Peyer's patch (tissue), 4 donors: ENCODE results near the gene TLK1. TPM values are rescaled to one million over a fixed set of nuclear protein-coding genes. Genes with fewer than 3 reads are reported as not detected.
A peak's percentile ranks its signal among the peaks of the same experiment; 100 is the strongest.
"Not testable (repeated sequence)": the region's sequence is repeated elsewhere in the genome, so short reads cannot be mapped to it uniquely, and the experiment has no call there.

ENCODE experiments used
- DNase-seq, 3 donors: peaks; one replicate each; pipeline ENCODE4 v3.0.0-alpha.2; 2017 to 2019
- H3K27ac ChIP-seq, 4 donors: fragments of 200-600 bp; sonication (generic); one replicate each; pipeline ENCODE4 v1.5.1; 2016 to 2019
- H3K27me3 ChIP-seq, 2 donors: fragments of 200-600 bp; sonication (generic); one replicate each; pipeline ENCODE4 v1.5.1; 2019
- H3K36me3 ChIP-seq, 3 donors: fragments of 200-600 bp; sonication (generic); one replicate each; pipeline ENCODE4 v1.5.1; 2016 to 2019
- H3K4me1 ChIP-seq, 4 donors: fragments of 200-600 bp; sonication (generic); one replicate each; pipeline ENCODE4 v1.5.1; 2016 to 2019
- H3K4me3 ChIP-seq, 4 donors: fragments of 200-600 bp; sonication (generic); 1 replicate in 3 of 4; 2 replicates in 1 of 4; pipeline ENCODE4 v1.5.1; 2016 to 2019; ENCODE audit warnings: mild to moderate bottlenecking in 1 of 4
- H3K9me3 ChIP-seq, 4 donors: fragments of 200-600 bp; sonication (generic); one replicate each; pipeline ENCODE4 v1.5.1; 2016 to 2019; ENCODE audit warnings: mild to moderate bottlenecking in 1 of 4
- POLR2A ChIP-seq, 2 donors: fragments of 450-650 bp; IDR thresholded peaks; one replicate each; pipeline ENCODE4 v1.5.1; 2017; ENCODE audit warnings: antibody characterized with exemption in 2 of 2, mild to moderate bottlenecking in 2 of 2, moderate library complexity in 2 of 2
- total RNA-seq, 4 donors: library from RNA; depleted of rRNA; stranded (reverse); fragments of >200 nt; gene quantifications; one replicate each; pipeline ENCODE4 v1.1.0, GENCODE V29; 2016
- TF ChIP-seq, protein P1 (sequence below), 6 experiments: fragments of 450-650 bp in 4 of 6; fragments of 200-600 bp in 2 of 6; sonication (generic) in 1 of 6; IDR thresholded peaks; one replicate each; pipeline ENCODE4 v1.5.1; 2017 to 2019; ENCODE audit warnings: antibody characterized with exemption in 6 of 6, mild to moderate bottlenecking in 3 of 6, moderate library complexity in 1 of 6

Gene TLK1
- total RNA-seq, 4 donors from 2014 or later = 26.4 to 99.0 (median 45.0) TPM

DNA sequence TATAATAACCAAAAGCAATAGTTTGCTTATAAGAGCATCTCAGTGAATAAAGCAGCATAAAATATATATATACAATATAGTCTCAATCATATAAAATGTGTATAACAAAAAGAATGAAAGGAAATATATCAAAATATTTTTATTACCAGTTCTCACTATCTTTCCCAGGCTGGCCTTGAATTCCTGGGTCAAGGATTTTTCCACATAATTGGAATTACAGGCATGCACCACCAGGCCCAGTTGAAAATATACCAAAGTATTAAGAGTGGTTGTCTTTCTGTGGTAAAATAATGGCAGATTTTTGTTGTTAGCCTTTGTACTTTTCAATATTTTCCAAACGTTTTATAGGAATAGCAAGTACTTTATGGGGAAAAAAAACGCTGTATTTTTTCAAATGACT, 8.6 kb upstream of the TLK1 start:
- TF ChIP-seq, protein P1, sequence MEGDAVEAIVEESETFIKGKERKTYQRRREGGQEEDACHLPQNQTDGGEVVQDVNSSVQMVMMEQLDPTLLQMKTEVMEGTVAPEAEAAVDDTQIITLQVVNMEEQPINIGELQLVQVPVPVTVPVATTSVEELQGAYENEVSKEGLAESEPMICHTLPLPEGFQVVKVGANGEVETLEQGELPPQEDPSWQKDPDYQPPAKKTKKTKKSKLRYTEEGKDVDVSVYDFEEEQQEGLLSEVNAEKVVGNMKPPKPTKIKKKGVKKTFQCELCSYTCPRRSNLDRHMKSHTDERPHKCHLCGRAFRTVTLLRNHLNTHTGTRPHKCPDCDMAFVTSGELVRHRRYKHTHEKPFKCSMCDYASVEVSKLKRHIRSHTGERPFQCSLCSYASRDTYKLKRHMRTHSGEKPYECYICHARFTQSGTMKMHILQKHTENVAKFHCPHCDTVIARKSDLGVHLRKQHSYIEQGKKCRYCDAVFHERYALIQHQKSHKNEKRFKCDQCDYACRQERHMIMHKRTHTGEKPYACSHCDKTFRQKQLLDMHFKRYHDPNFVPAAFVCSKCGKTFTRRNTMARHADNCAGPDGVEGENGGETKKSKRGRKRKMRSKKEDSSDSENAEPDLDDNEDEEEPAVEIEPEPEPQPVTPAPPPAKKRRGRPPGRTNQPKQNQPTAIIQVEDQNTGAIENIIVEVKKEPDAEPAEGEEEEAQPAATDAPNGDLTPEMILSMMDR (IDR thresholded peaks at IDR 0.05) = no peak
- no peak for TF ChIP-seq POLR2A (IDR thresholded peaks at IDR 0.05)
- Histone ChIP-seq H3K9me3 (no peaks in the 10 kb centered on the region), H3K27me3 (no peaks in the 10 kb centered on the region), H3K36me3 (no peaks in the 10 kb centered on the region), H3K4me1 (no peaks in the 10 kb centered on the region), H3K4me3 (no peak overlapping the region), H3K27ac (no peak overlapping the region)
- DNase-seq = no peak

GRCh38 chr2:171167352-171167997, 6.8 kb upstream of the TLK1 start:
- Histone ChIP-seq H3K9me3 (no peaks in the 10 kb centered on the region), H3K4me3 (no peak overlapping the region), H3K27me3 (no peaks in the 10 kb centered on the region), H3K27ac (no peak overlapping the region), H3K4me1 (no peaks in the 10 kb centered on the region), H3K36me3 (no peaks in the 10 kb centered on the region)
- no peak for TF ChIP-seq POLR2A (IDR thresholded peaks at IDR 0.05)
- TF ChIP-seq, protein P1 (IDR thresholded peaks at IDR 0.05) = no peak
- no peak for DNase-seq

DNA sequence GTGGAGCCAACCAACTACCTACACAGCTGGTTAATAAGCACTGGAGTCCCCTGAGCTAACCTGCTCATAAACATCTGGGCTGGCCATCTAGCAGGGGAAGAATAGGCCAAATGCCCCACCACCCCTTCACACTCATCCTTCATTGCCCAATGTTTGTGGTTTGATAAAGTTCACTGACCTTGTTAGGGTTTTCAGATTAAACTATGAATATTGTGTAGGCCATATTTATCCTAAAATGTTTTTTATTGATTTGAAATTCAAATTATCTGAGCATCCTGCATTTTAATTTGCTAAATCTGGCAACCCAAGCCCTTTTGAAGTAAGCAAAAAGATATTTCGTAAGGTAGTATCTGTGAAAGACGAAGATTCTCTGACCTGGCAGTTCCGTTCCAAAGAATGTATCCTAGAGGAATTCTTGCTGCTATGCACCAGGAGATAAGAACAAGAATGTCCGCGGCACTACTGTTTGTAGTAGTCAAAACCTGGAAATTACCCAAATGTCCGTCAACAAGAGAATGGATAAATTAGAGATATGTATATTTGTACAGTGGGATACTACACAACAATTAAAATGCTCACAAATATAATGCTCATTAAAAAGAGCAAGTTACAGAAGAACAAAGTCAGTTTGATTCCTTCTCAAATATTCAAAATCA, 5.8 kb upstream of the TLK1 start:
- no peak for DNase-seq
- Histone ChIP-seq H3K27ac (no peak overlapping the region), H3K36me3 (no peaks in the 10 kb centered on the region), H3K4me3 (no peak overlapping the region), H3K4me1 (peaks cover 0 to 8% (median 0%) of the 10 kb centered on the region in 4 donors), H3K9me3 (no peaks in the 10 kb centered on the region), H3K27me3 (no peaks in the 10 kb centered on the region)
- TF ChIP-seq POLR2A (IDR thresholded peaks at IDR 0.05) = no peak
- TF ChIP-seq, protein P1 (IDR thresholded peaks at IDR 0.05) = no peak

- DNase-seq = no peak
- Histone ChIP-seq H3K27ac (no peak overlapping the region), H3K4me3 (no peak overlapping the region), H3K9me3 (no peaks in the 10 kb centered on the region), H3K4me1 (peaks cover 0 to 8% (median 0%) of the 10 kb centered on the region in 4 donors), H3K36me3 (no peaks in the 10 kb centered on the region), H3K27me3 (no peaks in the 10 kb centered on the region)
- TF ChIP-seq, protein P1 (IDR thresholded peaks at IDR 0.05) = no peak
- no peak for TF ChIP-seq POLR2A (IDR thresholded peaks at IDR 0.05)
Observed at GRCh38 chr2:171165967-171166327, 5.3 kb upstream of the TLK1 start.

DNA sequence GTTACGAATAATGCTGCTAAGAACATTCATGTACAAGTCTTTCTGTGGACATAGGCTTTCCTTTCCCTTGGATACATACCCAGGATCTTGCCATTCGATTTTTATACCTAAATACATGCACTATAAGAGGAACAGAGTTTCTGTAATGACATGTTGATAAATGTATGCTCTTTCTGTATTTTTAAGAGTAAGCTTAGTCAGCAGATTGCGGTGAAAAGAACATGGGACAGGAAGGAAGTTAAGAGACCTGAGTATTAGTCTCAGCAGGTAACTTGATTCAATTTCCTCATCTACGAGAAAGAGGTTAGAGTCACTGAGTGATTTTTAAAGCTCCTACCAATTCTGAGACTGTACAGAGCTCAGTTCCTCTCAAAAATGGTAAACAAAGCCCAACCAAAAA, 2.6 kb upstream of the TLK1 start:
- Histone ChIP-seq H3K27me3 (no peaks in the 10 kb centered on the region), H3K27ac (peak overlapping the region in 1 of 4 donors; percentile 97), H3K4me3 (no peak overlapping the region), H3K9me3 (no peaks in the 10 kb centered on the region), H3K4me1 (peaks cover 0 to 8% (median 0%) of the 10 kb centered on the region in 4 donors), H3K36me3 (no peaks in the 10 kb centered on the region)
- no peak for TF ChIP-seq POLR2A (IDR thresholded peaks at IDR 0.05)
- TF ChIP-seq, protein P1 (IDR thresholded peaks at IDR 0.05) = no peak
- no peak for DNase-seq

DNA sequence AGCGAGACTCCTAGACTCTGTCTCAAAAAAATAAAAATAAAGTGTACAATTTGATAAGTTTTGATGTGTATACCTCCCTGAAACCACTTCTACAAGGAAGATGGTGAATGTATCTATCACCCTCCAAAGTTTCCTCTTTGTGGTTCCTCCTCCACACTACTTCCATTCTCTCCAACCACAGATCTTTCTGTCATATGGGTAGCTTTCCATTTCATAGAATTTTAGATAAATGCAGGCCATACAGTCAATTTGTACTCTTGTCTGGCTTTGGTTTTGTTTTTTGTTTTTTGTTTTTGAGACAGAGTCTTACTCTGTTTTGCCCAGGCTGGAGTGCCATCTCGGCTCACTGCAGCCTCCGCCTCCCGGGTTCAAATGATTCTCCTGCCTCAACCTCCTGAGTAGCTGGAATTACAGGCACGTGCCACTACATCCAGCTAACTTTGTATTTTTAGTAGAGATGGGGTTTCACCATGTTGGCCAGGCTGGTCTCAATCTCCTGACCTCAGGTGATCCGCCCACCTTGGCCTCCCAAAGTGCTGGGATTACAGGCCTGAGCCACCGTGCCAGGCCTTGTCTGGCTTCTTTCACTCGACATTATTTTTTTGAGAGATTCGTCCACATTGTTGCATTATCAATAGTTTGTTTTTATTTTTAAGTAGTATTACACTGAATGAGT, 2.0 kb upstream of the TLK1 start:
- peak overlapping the region in 1 of 4 donors; percentile 97 for H3K27ac ChIP-seq

More for the DNA sequence above, 2.0 kb upstream of the TLK1 start:
- not testable (repeated sequence) for DNase-seq, H3K4me3 ChIP-seq, H3K9me3 ChIP-seq, H3K4me1 ChIP-seq, H3K36me3 ChIP-seq, H3K27me3 ChIP-seq
